Suprapubic skin (tissue), 4 donors: ENCODE data around the gene SND1. TPM values are rescaled to one million over a fixed set of nuclear protein-coding genes. Genes with fewer than 3 reads are reported as not detected.
"Not testable (repeated sequence)": the region's sequence is repeated elsewhere in the genome, so short reads cannot be mapped to it uniquely, and the experiment has no call there.

ENCODE experiments used
- DNase-seq, 2 donors: peaks; one replicate each; pipeline ENCODE4 v3.0.0-alpha.2; 2019; ENCODE audit warnings: low spot score in 2 of 2
- H3K27ac ChIP-seq: fragments of 200-600 bp; sonication (generic); one replicate; pipeline ENCODE4 v1.5.1; 2019
- H3K27me3 ChIP-seq: fragments of 200-600 bp; sonication (generic); one replicate; pipeline ENCODE4 v1.5.1; 2019
- H3K36me3 ChIP-seq: fragments of 200-600 bp; sonication (generic); one replicate; pipeline ENCODE4 v1.5.1; 2019
- H3K4me1 ChIP-seq: fragments of 200-600 bp; sonication (generic); one replicate; pipeline ENCODE4 v1.5.1; 2019
- H3K4me3 ChIP-seq: fragments of 200-600 bp; sonication (generic); one replicate; pipeline ENCODE4 v1.5.1; 2019; ENCODE audit warnings: mild to moderate bottlenecking
- H3K9me3 ChIP-seq: fragments of 200-600 bp; sonication (generic); one replicate; pipeline ENCODE4 v1.5.1; 2019
- EP300 ChIP-seq: sonication (generic); formaldehyde crosslinking; IDR thresholded peaks from one replicate; pipeline ENCODE4 v1.6.1; 2017; ENCODE audit warnings: antibody characterized with exemption
- POLR2A ChIP-seq, 2 donors: fragments of 450-650 bp; IDR thresholded peaks; one replicate each; pipeline ENCODE4 v1.6.1; 2017; ENCODE audit warnings: antibody characterized with exemption in 2 of 2, mild to moderate bottlenecking in 2 of 2, moderate library complexity in 2 of 2
- POLR2AphosphoS5 ChIP-seq, 3 donors: sonication (generic); formaldehyde crosslinking; IDR thresholded peaks; one replicate each; pipeline ENCODE4 v1.6.1; 2017; ENCODE audit warnings: antibody characterized with exemption in 3 of 3
- WGBS: methylation state at CpG from one replicate; pipeline ENCODE4 v1.1.5; 2018; 5-methylcytosine and 5-hydroxymethylcytosine counted together
- total RNA-seq, 4 donors: library from RNA; depleted of rRNA; stranded (reverse); fragments of >200 nt; gene quantifications; one replicate each; pipeline ENCODE4 v1.1.0, GENCODE V29; 2016
- TF ChIP-seq, protein P1 (sequence below), 2 donors: fragments of 200-600 bp in 1 of 2; fragments of 450-650 bp in 1 of 2; sonication (generic) in 1 of 2; IDR thresholded peaks; one replicate each; pipeline ENCODE4 v1.5.1; 2016 to 2019; ENCODE audit warnings: antibody characterized with exemption in 2 of 2, mild to moderate bottlenecking in 1 of 2, moderate library complexity in 1 of 2

The SND1 gene
- total RNA-seq, 4 donors from 2014 or later = 72.2 to 99.8 (median 77.2) TPM

DNA sequence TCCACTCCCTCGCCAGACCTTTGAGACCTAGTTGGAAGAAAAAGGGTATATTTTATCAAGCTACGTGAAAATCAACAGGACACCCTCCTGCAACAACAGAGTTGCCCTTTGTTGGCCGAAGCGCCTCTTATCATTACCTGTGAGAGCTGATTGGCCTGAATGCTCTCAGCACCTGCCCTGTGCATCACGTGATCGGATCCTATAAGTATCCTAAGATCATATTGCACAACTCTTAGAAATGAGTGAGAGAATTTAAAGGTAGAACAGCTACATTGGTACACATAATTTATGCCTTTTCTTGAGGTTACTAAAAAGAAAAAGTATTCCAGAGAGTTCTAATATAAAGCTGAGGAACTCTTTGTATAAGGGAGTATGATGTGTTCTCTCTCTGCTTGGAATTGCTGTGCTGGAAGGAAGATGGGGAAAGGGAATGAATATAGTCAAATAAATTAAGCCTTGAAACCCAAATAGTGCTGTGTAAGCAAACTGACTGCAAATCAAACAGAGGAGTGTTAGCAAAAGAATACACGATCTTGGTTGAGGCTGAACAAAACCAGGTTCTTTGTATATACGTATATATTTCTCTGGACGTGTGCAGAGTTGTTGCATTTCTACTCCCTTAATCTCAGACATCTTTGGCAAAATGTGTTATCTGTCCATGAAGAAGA lies 309.9 kb downstream of the SND1 start:
- DNase-seq = no peak
- Histone ChIP-seq H3K36me3 (no peaks in the 10 kb centered on the region), H3K27me3 (no peaks in the 10 kb centered on the region), H3K4me3 (no peak overlapping the region), H3K27ac (no peak overlapping the region), H3K4me1 (no peaks in the 10 kb centered on the region), H3K9me3 (no peaks in the 10 kb centered on the region)
- TF ChIP-seq, protein P1, sequence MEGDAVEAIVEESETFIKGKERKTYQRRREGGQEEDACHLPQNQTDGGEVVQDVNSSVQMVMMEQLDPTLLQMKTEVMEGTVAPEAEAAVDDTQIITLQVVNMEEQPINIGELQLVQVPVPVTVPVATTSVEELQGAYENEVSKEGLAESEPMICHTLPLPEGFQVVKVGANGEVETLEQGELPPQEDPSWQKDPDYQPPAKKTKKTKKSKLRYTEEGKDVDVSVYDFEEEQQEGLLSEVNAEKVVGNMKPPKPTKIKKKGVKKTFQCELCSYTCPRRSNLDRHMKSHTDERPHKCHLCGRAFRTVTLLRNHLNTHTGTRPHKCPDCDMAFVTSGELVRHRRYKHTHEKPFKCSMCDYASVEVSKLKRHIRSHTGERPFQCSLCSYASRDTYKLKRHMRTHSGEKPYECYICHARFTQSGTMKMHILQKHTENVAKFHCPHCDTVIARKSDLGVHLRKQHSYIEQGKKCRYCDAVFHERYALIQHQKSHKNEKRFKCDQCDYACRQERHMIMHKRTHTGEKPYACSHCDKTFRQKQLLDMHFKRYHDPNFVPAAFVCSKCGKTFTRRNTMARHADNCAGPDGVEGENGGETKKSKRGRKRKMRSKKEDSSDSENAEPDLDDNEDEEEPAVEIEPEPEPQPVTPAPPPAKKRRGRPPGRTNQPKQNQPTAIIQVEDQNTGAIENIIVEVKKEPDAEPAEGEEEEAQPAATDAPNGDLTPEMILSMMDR (IDR thresholded peaks at IDR 0.05) = no peak
- TF ChIP-seq POLR2A (IDR thresholded peaks at IDR 0.05) = no peak
- TF ChIP-seq POLR2AphosphoS5 (IDR thresholded peaks at IDR 0.05) = no peak
- no peak for TF ChIP-seq EP300
- 93% methylated on average over 9 of the region's 9 CpGs for WGBS

- H3K4me3 ChIP-seq = no peak overlapping the region
- H3K27ac ChIP-seq = no peak overlapping the region
- H3K27me3 ChIP-seq = no peaks in the 10 kb centered on the region
- no peaks in the 10 kb centered on the region for H3K4me1 ChIP-seq
- H3K9me3 ChIP-seq = no peaks in the 10 kb centered on the region
- WGBS = 95% methylated on average over 5 of the region's 5 CpGs
- no peaks in the 10 kb centered on the region for H3K36me3 ChIP-seq
- DNase-seq = no peak
- no peak for TF ChIP-seq EP300
- TF ChIP-seq POLR2AphosphoS5 (IDR thresholded peaks at IDR 0.05) = no peak
- TF ChIP-seq POLR2A (IDR thresholded peaks at IDR 0.05) = no peak
- TF ChIP-seq, protein P1 (IDR thresholded peaks at IDR 0.05) = no peak
Measured at GRCh38 chr7:127962589-127963361, 310.8 kb downstream of the SND1 start.

DNA sequence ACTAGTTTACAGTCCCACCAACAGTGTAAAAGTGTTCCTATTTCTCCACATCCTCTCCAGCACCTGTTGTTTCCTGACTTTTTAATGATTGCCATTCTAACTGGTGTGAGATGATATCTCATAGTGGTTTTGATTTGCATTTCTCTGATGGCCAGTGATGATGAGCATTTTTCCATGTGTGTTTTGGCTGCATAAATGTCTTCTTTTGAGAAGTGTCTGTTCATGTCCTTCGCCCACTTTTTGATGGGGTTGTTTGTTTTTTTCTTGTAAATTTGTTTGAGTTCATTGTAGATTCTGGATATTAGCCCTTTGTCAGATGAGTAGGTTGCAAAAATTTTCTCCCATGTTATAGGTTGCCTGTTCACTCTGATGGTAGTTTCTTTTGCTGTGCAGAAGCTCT lies 311.9 kb downstream of the SND1 start:
- 78% methylated on average over 1 of the region's 1 CpG for WGBS

GRCh38 chr7:127967281-127967680 lies 315.3 kb downstream of the SND1 start:
- 79% methylated on average over 2 of the region's 2 CpGs for WGBS
- Histone ChIP-seq H3K4me1 (no peaks in the 10 kb centered on the region), H3K27me3 (no peaks in the 10 kb centered on the region), H3K36me3 (peaks cover 4% of the 10 kb centered on the region), H3K4me3 (no peak overlapping the region), H3K9me3 (no peaks in the 10 kb centered on the region), H3K27ac (no peak overlapping the region)
- TF ChIP-seq EP300 = no peak
- no peak for TF ChIP-seq POLR2A (IDR thresholded peaks at IDR 0.05)
- TF ChIP-seq, protein P1 (IDR thresholded peaks at IDR 0.05) = no peak
- no peak for DNase-seq

More for the DNA sequence above, 311.9 kb downstream of the SND1 start:
- H3K9me3 ChIP-seq, H3K27ac ChIP-seq, H3K36me3 ChIP-seq, DNase-seq, H3K4me1 ChIP-seq, H3K4me3 ChIP-seq, H3K27me3 ChIP-seq: not testable (repeated sequence)

- no peak for DNase-seq
- Histone ChIP-seq H3K27ac (no peak overlapping the region), H3K9me3 (no peaks in the 10 kb centered on the region), H3K36me3 (peaks cover 4% of the 10 kb centered on the region), H3K4me1 (no peaks in the 10 kb centered on the region), H3K4me3 (no peak overlapping the region), H3K27me3 (no peaks in the 10 kb centered on the region)
- no peak for TF ChIP-seq POLR2AphosphoS5 (IDR thresholded peaks at IDR 0.05)
- TF ChIP-seq, protein P1 (IDR thresholded peaks at IDR 0.05) = no peak
- TF ChIP-seq EP300 = no peak
- TF ChIP-seq POLR2A (IDR thresholded peaks at IDR 0.05) = no peak
- WGBS = 82% methylated on average over 2 of the region's 2 CpGs
Measured at GRCh38 chr7:127968547-127968946, 316.6 kb downstream of the SND1 start.
